DMS 273 (cell line): ENCODE results near the gene APH1A.
A peak's percentile ranks its signal among the peaks of the same experiment; 100 is the strongest.
"Not testable (repeated sequence)": the region's sequence is repeated elsewhere in the genome, so short reads cannot be mapped to it uniquely, and the experiment has no call there.

Experiments used
- DNase-seq: peaks from one replicate; lab custom pipeline; 2025; ENCODE audit not compliant: unreplicated experiment; lab: John Stamatoyannopoulos, UW

The APH1A gene

GRCh38 chr1:150234566-150235293, 34.1 kb downstream of the APH1A start:
- peak; percentile 85 for DNase-seq

GRCh38 chr1:150234309-150234565, 34.6 kb downstream of the APH1A start:
- DNase-seq, result no peak

- DNase-seq, result no peak
Observed at GRCh38 chr1:150233359-150234308, 35.2 kb downstream of the APH1A start.

GRCh38 chr1:150232921-150233320, 35.9 kb downstream of the APH1A start:
- not testable (repeated sequence) for DNase-seq

- not testable (repeated sequence) for DNase-seq
Observed at GRCh38 chr1:150228246-150228645, 40.6 kb downstream of the APH1A start.

- DNase-seq, result no peak
Observed at GRCh38 chr1:150227228-150227627, 41.6 kb downstream of the APH1A start.

- DNase-seq, result no peak
Observed at GRCh38 chr1:150226486-150226885, 42.3 kb downstream of the APH1A start.

GRCh38 chr1:150225546-150225945, 43.3 kb downstream of the APH1A start:
- no peak for DNase-seq

GRCh38 chr1:150224983-150225382, 43.8 kb downstream of the APH1A start:
- no peak for DNase-seq

- peak; percentile 54 for DNase-seq
Observed at GRCh38 chr1:150221552-150221951, 47.3 kb downstream of the APH1A start.

- not testable (repeated sequence) for DNase-seq
Observed at GRCh38 chr1:150215855-150216254, 53.0 kb downstream of the APH1A start.
